Parathyroid adenoma (tissue), 2 donors: ENCODE data around the gene CBARP.
A peak's percentile ranks its signal among the peaks of the same experiment; 100 is the strongest.

Experiments used
- H2AFZ ChIP-seq: fragments of 300-600 bp; sonication (generic); one replicate; pipeline ENCODE4 v1.7.0; 2017; ENCODE audit warnings: antibody characterized with exemption, mild to moderate bottlenecking
- H3K27ac ChIP-seq: fragments of 300-600 bp; sonication (generic); one replicate; pipeline ENCODE4 v1.7.0; 2017
- H3K27me3 ChIP-seq: fragments of 300-600 bp; sonication (generic); one replicate; pipeline ENCODE4 v1.7.0; 2017; ENCODE audit warnings: low read length; ENCODE audit not compliant: control insufficient read depth, insufficient read depth
- H3K36me3 ChIP-seq: fragments of 300-600 bp; sonication (generic); one replicate; pipeline ENCODE4 v1.7.0; 2017; ENCODE audit warnings: low read length; ENCODE audit not compliant: control insufficient read depth, insufficient read depth
- H3K4me1 ChIP-seq: fragments of 300-600 bp; sonication (generic); one replicate; pipeline ENCODE4 v1.7.0; 2017; ENCODE audit warnings: control low read depth
- H3K4me2 ChIP-seq: fragments of 300-600 bp; sonication (generic); one replicate; pipeline ENCODE4 v1.7.0; 2017; ENCODE audit warnings: low read length
- H3K4me3 ChIP-seq: fragments of 300-600 bp; sonication (generic); one replicate; pipeline ENCODE4 v1.7.0; 2017; ENCODE audit warnings: low read depth, low read length
- H3K79me2 ChIP-seq: fragments of 300-600 bp; sonication (generic); one replicate; pipeline ENCODE4 v1.7.0; 2017; ENCODE audit warnings: control low read depth
- H3K9ac ChIP-seq: fragments of 300-600 bp; sonication (generic); one replicate; pipeline ENCODE4 v1.7.0; 2017; ENCODE audit warnings: mild to moderate bottlenecking
- H3K9me3 ChIP-seq: fragments of 300-600 bp; sonication (generic); one replicate; pipeline ENCODE4 v1.7.0; 2017; ENCODE audit warnings: low read length; ENCODE audit not compliant: control insufficient read depth
- CTCF ChIP-seq: fragments of 300-600 bp; sonication (generic); IDR thresholded peaks from one replicate; pipeline ENCODE4 v1.7.0; 2017; ENCODE audit warnings: antibody characterized with exemption, mild to moderate bottlenecking
- donor health status: primary hyperparathyroidism.

CBARP gene

GRCh38 chr19:1237754-1238368, at the start of gene CBARP:
Gene CBARP, minus strand, starts transcription at chr19:1238005. Its CDS starts 1,905 bp downstream, at chr19:1236100.
- H3K27ac ChIP-seq = no peak within 1 kb of the TSS
- H3K27me3 ChIP-seq = no peaks in the 10 kb centered on the region
- no peaks in the 10 kb centered on the region for H3K79me2 ChIP-seq
- H3K36me3 ChIP-seq = no peaks in the 10 kb centered on the region
- no peak for TF ChIP-seq CTCF
- peaks cover 18% of the 10 kb centered on the region for H3K4me1 ChIP-seq
- H3K4me3 ChIP-seq = peak within 1 kb of the TSS; percentile 53
- H2AFZ ChIP-seq = peak within 1 kb of the TSS; percentile 71
- H3K9ac ChIP-seq = no peak within 1 kb of the TSS
- H3K9me3 ChIP-seq = no peaks in the 10 kb centered on the region
- H3K4me2 ChIP-seq = peak within 1 kb of the TSS; percentile 69

GRCh38 chr19:1286487-1287353, 48.9 kb upstream of the CBARP start:
- no peak overlapping the region for H3K27ac ChIP-seq
- peaks cover 3% of the 10 kb centered on the region for H3K4me1 ChIP-seq
- no peak for TF ChIP-seq CTCF
- H2AFZ ChIP-seq = no peak overlapping the region
- no peaks in the 10 kb centered on the region for H3K79me2 ChIP-seq
- no peak overlapping the region for H3K9ac ChIP-seq
- no peaks in the 10 kb centered on the region for H3K9me3 ChIP-seq
- no peaks in the 10 kb centered on the region for H3K36me3 ChIP-seq
- H3K27me3 ChIP-seq = no peaks in the 10 kb centered on the region
- H3K4me2 ChIP-seq = peak overlapping the region; percentile 44
- H3K4me3 ChIP-seq = no peak overlapping the region

- Histone ChIP-seq H3K79me2 (no peaks in the 10 kb centered on the region), H3K36me3 (no peaks in the 10 kb centered on the region), H2AFZ (no peak within 1 kb of the TSS), H3K4me1 (peaks cover 3% of the 10 kb centered on the region), H3K4me2 (no peak within 1 kb of the TSS), H3K9me3 (no peaks in the 10 kb centered on the region), H3K4me3 (no peak within 1 kb of the TSS), H3K27ac (no peak within 1 kb of the TSS), H3K9ac (no peak within 1 kb of the TSS), H3K27me3 (no peaks in the 10 kb centered on the region)
- no peak for TF ChIP-seq CTCF
Observed at GRCh38 chr19:1285737-1286360, 48.0 kb upstream of the CBARP start, which contains the start of gene EFNA2. Gene EFNA2, plus strand, starts transcription at chr19:1285873. Its CDS starts 296 bp downstream, at chr19:1286169.

- H3K4me2 ChIP-seq = no peak overlapping the region
- H3K4me3 ChIP-seq = no peak overlapping the region
- H3K79me2 ChIP-seq = no peaks in the 10 kb centered on the region
- H3K36me3 ChIP-seq = no peaks in the 10 kb centered on the region
- H3K9ac ChIP-seq = no peak overlapping the region
- no peaks in the 10 kb centered on the region for H3K27me3 ChIP-seq
- H3K4me1 ChIP-seq = peaks cover 4% of the 10 kb centered on the region
- H3K9me3 ChIP-seq = no peaks in the 10 kb centered on the region
- no peak overlapping the region for H3K27ac ChIP-seq
- no peak for TF ChIP-seq CTCF
- no peak overlapping the region for H2AFZ ChIP-seq
Observed at GRCh38 chr19:1284979-1285736, 47.4 kb upstream of the CBARP start.
